Upper lobe of left lung (tissue), 4 donors: ENCODE results near the gene WNT5A.

ENCODE experiments used
- CTCF ChIP-seq, 6 experiments: fragments of 450-650 bp in 4 of 6; fragments of 200-600 bp in 2 of 6; sonication (generic) in 2 of 6; IDR thresholded peaks; one replicate each; pipeline ENCODE4 v1.5.1; 2016 to 2019; ENCODE audit warnings: antibody characterized with exemption in 6 of 6
- EP300 ChIP-seq, 4 donors: sonication (generic); formaldehyde crosslinking; IDR thresholded peaks; one replicate each; pipeline ENCODE4 v1.5.1; 2017; ENCODE audit warnings: antibody characterized with exemption in 4 of 4, control low read depth in 2 of 4
- POLR2A ChIP-seq, 4 donors: fragments of 450-650 bp; IDR thresholded peaks; one replicate each; pipeline ENCODE4 v1.5.1; 2016 to 2017; ENCODE audit warnings: antibody characterized with exemption in 4 of 4, mild to moderate bottlenecking in 2 of 4

- TF ChIP-seq EP300 (IDR thresholded peaks at IDR 0.05) (no peak), CTCF (IDR thresholded peaks at IDR 0.05) (peak; percentile 37 to 88 (median 59)), POLR2A (IDR thresholded peaks at IDR 0.05) (no peak)
Measured at GRCh38 chr3:55484801-55485791, 2.0 kb downstream of the WNT5A start.
